Suprapubic skin (tissue), 3 donors: ENCODE measurements around the gene KCNJ13.

Experiments used
- POLR2A ChIP-seq, 2 donors: fragments of 450-650 bp; IDR thresholded peaks; one replicate each; pipeline ENCODE4 v1.6.1; 2017; ENCODE audit warnings: antibody characterized with exemption in 2 of 2, mild to moderate bottlenecking in 2 of 2, moderate library complexity in 2 of 2
- TF ChIP-seq, protein P1 (sequence below), 2 donors: fragments of 200-600 bp in 1 of 2; fragments of 450-650 bp in 1 of 2; sonication (generic) in 1 of 2; IDR thresholded peaks; one replicate each; pipeline ENCODE4 v1.5.1; 2016 to 2019; ENCODE audit warnings: antibody characterized with exemption in 2 of 2, mild to moderate bottlenecking in 1 of 2, moderate library complexity in 1 of 2

DNA sequence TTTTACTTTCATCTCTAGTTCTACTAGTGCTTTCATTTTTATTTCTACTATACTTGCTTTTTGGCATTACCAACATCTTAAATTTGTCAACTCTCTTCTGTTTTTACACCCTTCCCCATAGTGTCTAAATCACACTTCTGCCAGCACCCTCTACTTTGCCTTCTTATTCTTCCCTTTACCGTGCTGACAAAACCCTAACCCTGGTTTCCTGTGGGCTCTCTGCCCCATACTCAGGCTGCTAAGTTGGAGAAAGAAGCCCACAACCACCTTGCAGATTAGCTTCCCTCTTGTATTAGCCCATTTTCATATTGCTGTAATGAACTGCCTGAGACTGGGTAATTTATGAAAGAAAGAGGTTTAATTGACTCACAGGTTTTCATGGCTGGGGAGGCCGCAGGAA is 54.5 kb downstream of the KCNJ13 start:
- TF ChIP-seq, protein P1, sequence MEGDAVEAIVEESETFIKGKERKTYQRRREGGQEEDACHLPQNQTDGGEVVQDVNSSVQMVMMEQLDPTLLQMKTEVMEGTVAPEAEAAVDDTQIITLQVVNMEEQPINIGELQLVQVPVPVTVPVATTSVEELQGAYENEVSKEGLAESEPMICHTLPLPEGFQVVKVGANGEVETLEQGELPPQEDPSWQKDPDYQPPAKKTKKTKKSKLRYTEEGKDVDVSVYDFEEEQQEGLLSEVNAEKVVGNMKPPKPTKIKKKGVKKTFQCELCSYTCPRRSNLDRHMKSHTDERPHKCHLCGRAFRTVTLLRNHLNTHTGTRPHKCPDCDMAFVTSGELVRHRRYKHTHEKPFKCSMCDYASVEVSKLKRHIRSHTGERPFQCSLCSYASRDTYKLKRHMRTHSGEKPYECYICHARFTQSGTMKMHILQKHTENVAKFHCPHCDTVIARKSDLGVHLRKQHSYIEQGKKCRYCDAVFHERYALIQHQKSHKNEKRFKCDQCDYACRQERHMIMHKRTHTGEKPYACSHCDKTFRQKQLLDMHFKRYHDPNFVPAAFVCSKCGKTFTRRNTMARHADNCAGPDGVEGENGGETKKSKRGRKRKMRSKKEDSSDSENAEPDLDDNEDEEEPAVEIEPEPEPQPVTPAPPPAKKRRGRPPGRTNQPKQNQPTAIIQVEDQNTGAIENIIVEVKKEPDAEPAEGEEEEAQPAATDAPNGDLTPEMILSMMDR (IDR thresholded peaks at IDR 0.05), result no peak
- TF ChIP-seq POLR2A (IDR thresholded peaks at IDR 0.05), result no peak
